NCI-H2107 treated with DMSO at 0.1 percent for 48 hours (cell line): ENCODE results near the gene ZNF777.
"Not testable (repeated sequence)": the region's sequence is repeated elsewhere in the genome, so short reads cannot be mapped to it uniquely, and the experiment has no call there.

ENCODE experiments used
- DNase-seq: peaks from one replicate; lab custom pipeline; 2025; ENCODE audit not compliant: unreplicated experiment; lab: John Stamatoyannopoulos, UW

The ZNF777 gene

GRCh38 chr7:149420006-149420405 is 40.9 kb downstream of the ZNF777 start:
- no peak for DNase-seq

GRCh38 chr7:149415391-149416071 is 45.3 kb downstream of the ZNF777 start:
- no peak for DNase-seq

DNA sequence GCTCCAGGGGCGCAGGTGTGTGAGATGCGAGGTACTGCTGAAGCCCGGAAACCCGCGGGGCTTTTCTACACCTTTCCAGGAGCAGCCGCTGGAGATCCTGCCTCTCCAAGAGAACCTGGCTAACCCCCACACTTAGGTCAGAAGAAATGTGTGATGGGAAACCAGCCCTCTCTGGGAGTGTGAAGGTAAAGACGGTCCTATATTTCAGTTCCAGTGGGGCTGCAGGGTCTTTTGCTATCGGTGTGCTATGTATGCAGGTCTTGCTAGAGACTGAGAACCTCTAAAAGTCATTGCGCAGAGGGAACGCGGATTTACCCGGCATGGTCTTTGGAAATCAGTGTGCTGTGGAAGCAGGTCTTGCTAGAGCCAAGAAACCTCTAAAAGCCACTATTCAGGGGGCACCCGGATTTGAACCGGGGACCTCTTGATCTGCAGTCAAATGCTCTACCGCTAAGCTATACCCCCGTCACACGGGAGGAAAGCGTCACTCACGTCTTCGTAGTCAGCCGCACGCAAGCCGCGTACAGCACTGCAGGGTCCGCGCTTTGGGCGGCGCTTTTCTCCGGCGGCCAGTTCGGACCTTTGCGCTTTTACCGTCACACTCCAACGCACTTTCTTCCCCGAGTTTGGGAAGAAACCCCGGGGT is 46.0 kb downstream of the ZNF777 start:
- DNase-seq, result no peak

- no peak for DNase-seq
These were observed 46.7 kb downstream of the ZNF777 start for GRCh38 chr7:149414171-149414570.

DNA sequence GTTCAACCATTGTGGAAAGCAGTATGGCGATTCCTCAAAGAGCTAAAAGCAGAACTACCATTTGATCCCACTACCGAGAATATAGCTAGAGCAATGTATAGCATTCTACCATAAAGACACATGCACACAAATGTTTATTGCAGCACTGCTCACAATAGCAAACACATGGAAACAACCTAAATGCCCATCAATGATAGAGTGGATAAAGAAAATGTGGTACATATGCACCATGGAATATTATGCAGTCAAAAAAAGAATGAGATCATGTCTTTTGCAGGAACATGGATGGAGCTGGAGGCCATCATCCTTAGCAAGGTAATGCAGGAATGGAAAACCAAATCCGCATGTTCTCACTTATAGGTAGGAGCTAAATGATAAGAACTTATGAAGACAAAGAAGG is 47.8 kb downstream of the ZNF777 start:
- DNase-seq, result not testable (repeated sequence)

- DNase-seq, result no peak
These were observed 51.0 kb downstream of the ZNF777 start for GRCh38 chr7:149409895-149410294.

- no peak for DNase-seq
These were observed 56.0 kb downstream of the ZNF777 start for GRCh38 chr7:149404825-149405224.

GRCh38 chr7:149404396-149404795 is 56.5 kb downstream of the ZNF777 start:
- no peak for DNase-seq

DNA sequence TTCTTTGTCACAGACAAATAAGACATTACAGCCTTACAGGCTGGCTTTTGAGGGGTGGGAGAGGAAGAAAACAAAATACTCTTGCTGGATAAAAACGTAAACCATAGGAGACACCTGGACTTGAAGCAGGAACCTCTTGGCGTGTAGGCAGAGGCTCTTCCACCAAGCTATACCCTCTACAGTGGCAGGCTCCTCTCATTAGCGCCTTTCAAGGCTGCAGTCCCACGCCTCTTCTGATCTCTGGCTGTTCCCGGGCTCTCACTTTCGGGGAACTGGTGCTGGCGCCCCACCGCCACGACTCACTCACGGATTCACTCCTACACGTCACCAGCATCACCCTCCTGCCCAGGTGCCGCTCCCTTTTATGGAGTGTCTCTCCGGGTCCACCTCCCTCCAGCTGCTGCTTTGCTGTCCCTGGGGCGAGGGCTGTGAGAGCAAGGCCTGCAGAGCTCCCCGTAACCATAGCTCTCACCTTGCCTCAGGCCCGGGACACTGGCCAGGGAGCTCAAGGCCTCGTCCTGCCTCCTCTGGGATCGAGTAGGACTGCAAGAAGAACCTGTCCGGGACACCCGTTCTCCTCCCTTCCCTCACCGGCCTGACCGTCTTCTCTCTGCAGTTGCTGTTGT is 62.6 kb downstream of the ZNF777 start:
- no peak for DNase-seq

DNA sequence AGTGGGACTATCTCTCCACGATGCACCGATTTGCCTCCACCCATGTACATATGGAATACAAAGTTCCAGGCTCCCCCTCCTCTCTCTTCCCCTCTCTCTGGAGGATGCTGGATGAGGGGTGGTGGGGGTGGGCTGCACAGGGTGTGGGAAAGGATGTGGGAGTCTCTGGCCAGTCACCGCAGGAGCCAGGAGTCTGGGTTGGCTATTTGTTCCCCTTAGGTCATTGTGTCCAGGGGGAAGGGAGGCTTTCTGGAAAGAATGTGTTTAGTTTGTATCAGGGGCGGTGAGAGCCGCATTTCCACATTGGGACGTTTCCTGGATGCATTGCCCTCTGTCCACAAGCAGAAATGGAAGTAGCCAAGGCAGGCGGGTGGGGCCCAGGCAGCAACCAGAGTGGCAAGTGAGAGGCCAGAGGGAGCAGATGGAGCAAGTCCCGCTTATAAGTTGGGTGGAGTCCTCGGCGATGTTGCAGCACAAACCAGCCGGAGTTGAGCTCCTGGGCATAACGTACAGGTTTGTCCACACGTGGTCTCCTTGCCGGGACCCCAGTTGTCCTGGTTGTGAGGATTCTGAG is 63.3 kb downstream of the ZNF777 start:
- DNase-seq, result no peak

GRCh38 chr7:149388550-149389335 is 72.1 kb downstream of the ZNF777 start:
- not testable (repeated sequence) for DNase-seq

GRCh38 chr7:149386514-149386913 is 74.3 kb downstream of the ZNF777 start:
- not testable (repeated sequence) for DNase-seq

DNA sequence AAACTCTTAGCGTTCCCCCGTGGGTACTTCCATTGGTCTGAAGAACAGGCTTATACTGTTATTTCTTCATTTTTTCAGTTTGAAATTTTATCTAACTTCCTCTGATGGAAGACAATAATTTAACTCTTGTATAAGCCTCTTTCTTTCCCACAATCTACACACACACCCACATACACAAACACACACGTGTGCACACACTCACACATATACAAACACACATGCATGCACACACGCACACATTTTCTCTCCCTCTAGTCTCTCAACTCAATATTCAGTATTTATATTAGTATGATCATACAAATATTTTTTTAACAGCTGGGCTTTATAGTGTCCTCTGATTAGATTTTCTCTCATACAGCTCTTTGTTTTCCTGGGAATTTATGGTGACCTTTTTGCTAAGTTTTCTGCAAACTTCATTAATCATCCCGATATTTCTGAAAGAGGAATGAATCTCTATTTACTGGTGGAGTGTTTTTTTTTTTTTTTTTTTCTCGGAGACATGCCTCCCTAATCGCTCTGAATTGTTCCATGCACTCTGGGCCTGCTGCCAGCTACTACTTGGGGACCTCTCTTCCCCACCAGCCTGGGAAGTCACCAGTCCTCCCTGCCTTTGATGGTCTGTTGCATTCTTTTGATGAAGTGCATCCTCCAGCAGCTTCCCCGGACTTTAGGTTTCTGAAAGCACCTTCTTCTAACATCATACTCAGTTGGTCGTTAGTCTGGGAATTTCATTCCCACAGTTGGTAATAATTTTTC is 75.5 kb downstream of the ZNF777 start:
- DNase-seq, result peak; percentile 12
